ENCODE measurements around the gene GLS. TPM values are rescaled to one million over a fixed set of nuclear protein-coding genes. Genes with fewer than 3 reads are reported as not detected.
"Not testable (repeated sequence)": the region's sequence is repeated elsewhere in the genome, so short reads cannot be mapped to it uniquely, and the experiment has no call there.

The GLS gene
- total and polyA plus RNA-seq, 4 donors = 31.1 to 318 (median 104) TPM

- no peak for DNase-seq
- Histone ChIP-seq H3K27me3 (ENCODE audit: control insufficient read depth in 3 of 3, insufficient read depth in 3 of 3, low read length in 2 of 3) (no peaks in the 10 kb centered on the region), H3K4me1 (ENCODE audit: control insufficient read depth in 5 of 5, insufficient read depth in 5 of 5, low read length in 5 of 5) (peaks cover 3 to 12% (median 4%) of the 10 kb centered on the region in 5 donors), H3K4me3 (no peak overlapping the region), H3K9ac (ENCODE audit: insufficient read depth in 1 of 2, low read length in 2 of 2) (no peak overlapping the region), H3K9me3 (ENCODE audit: control insufficient read depth in 4 of 4, insufficient read depth in 3 of 4, low read length in 3 of 4) (no peaks in the 10 kb centered on the region), H3K36me3 (ENCODE audit: control insufficient read depth in 4 of 4, insufficient read depth in 4 of 4, low read length in 4 of 4) (no peaks in the 10 kb centered on the region), H3K27ac (ENCODE audit: low read depth in 1 of 2, low read length in 1 of 2) (no peak overlapping the region)
- ATAC-seq (ENCODE audit: insufficient read depth, low FRiP score) = no peak
- no peak for TF ChIP-seq CTCF (IDR thresholded peaks at IDR 0.05; ENCODE audit: control extremely low read depth, extremely low read depth)
These were observed 16.2 kb upstream of the GLS start for GRCh38 chr2:190864375-190864774.

DNA sequence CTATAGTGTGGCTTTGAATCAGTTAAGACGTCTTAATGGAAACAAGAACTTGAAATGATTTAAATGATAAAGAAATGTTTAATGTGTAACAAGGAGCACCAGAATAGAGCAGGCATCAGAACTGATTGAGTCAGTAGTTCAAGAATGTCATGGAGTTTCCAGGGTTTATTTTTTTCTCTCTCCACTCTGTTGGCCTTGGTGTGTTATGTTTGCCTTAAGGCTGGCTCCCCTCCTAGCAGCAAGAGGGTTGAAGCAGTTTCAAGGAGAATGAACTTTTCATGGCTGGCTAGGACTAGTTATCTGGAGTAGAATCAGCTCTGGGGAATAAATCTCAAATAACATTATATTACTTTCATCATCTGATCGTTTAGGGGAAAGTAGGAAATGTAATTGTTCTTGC is 13.4 kb upstream of the GLS start:
- no peak overlapping the region for H3K4me3 ChIP-seq
- no peaks in the 10 kb centered on the region for H3K9me3 ChIP-seq (ENCODE audit: control insufficient read depth in 4 of 4, insufficient read depth in 3 of 4, low read length in 3 of 4)
- H3K27ac ChIP-seq (ENCODE audit: low read depth in 1 of 2, low read length in 1 of 2) = no peak overlapping the region
- peaks cover 0 to 2% (median 0%) of the 10 kb centered on the region in 5 donors for H3K4me1 ChIP-seq (ENCODE audit: control insufficient read depth in 5 of 5, insufficient read depth in 5 of 5, low read length in 5 of 5)
- TF ChIP-seq CTCF (IDR thresholded peaks at IDR 0.05; ENCODE audit: control extremely low read depth, extremely low read depth) = no peak
- DNase-seq (peak in 2 of 3 donors; percentile 26 to 62), ATAC-seq (ENCODE audit: insufficient read depth, low FRiP score) (no peak)
- H3K27me3 ChIP-seq (ENCODE audit: control insufficient read depth in 3 of 3, insufficient read depth in 3 of 3, low read length in 2 of 3) = no peaks in the 10 kb centered on the region
- H3K9ac ChIP-seq (ENCODE audit: insufficient read depth in 1 of 2, low read length in 2 of 2) = no peak overlapping the region
- no peaks in the 10 kb centered on the region for H3K36me3 ChIP-seq (ENCODE audit: control insufficient read depth in 4 of 4, insufficient read depth in 4 of 4, low read length in 4 of 4)
- 46 to 77% methylated on average over 2 of the region's 2 CpGs for WGBS, 2 donors

GRCh38 chr2:190867832-190868231 is 12.8 kb upstream of the GLS start:
- no peak overlapping the region for H3K9ac ChIP-seq (ENCODE audit: insufficient read depth in 1 of 2, low read length in 2 of 2)
- TF ChIP-seq CTCF (IDR thresholded peaks at IDR 0.05; ENCODE audit: control extremely low read depth, extremely low read depth) = no peak
- no peak overlapping the region for H3K4me3 ChIP-seq
- DNase-seq = no peak
- H3K36me3 ChIP-seq (ENCODE audit: control insufficient read depth in 4 of 4, insufficient read depth in 4 of 4, low read length in 4 of 4) = no peaks in the 10 kb centered on the region
- H3K9me3 ChIP-seq (ENCODE audit: control insufficient read depth in 4 of 4, insufficient read depth in 3 of 4, low read length in 3 of 4) = no peaks in the 10 kb centered on the region
- H3K27ac ChIP-seq (ENCODE audit: low read depth in 1 of 2, low read length in 1 of 2) = no peak overlapping the region
- WGBS, 2 donors = 94 to 99% methylated on average over 4 of the region's 4 CpGs
- peaks cover 0 to 2% (median 0%) of the 10 kb centered on the region in 5 donors for H3K4me1 ChIP-seq (ENCODE audit: control insufficient read depth in 5 of 5, insufficient read depth in 5 of 5, low read length in 5 of 5)
- ATAC-seq (ENCODE audit: insufficient read depth, low FRiP score) = no peak
- no peaks in the 10 kb centered on the region for H3K27me3 ChIP-seq (ENCODE audit: control insufficient read depth in 3 of 3, insufficient read depth in 3 of 3, low read length in 2 of 3)

- no peak overlapping the region for H3K4me3 ChIP-seq
- H3K9ac ChIP-seq (ENCODE audit: insufficient read depth in 1 of 2, low read length in 2 of 2) = no peak overlapping the region
- H3K27me3 ChIP-seq (ENCODE audit: control insufficient read depth in 3 of 3, insufficient read depth in 3 of 3, low read length in 2 of 3) = no peaks in the 10 kb centered on the region
- DNase-seq (no peak), ATAC-seq (ENCODE audit: insufficient read depth, low FRiP score) (no peak)
- H3K9me3 ChIP-seq (ENCODE audit: control insufficient read depth in 4 of 4, insufficient read depth in 3 of 4, low read length in 3 of 4) = no peaks in the 10 kb centered on the region
- no peaks in the 10 kb centered on the region for H3K36me3 ChIP-seq (ENCODE audit: control insufficient read depth in 4 of 4, insufficient read depth in 4 of 4, low read length in 4 of 4)
- no peaks in the 10 kb centered on the region for H3K4me1 ChIP-seq (ENCODE audit: control insufficient read depth in 5 of 5, insufficient read depth in 5 of 5, low read length in 5 of 5)
- no peak for TF ChIP-seq CTCF (IDR thresholded peaks at IDR 0.05; ENCODE audit: control extremely low read depth, extremely low read depth)
- 92 to 93% methylated on average over 5 of the region's 5 CpGs for WGBS, 2 donors
- H3K27ac ChIP-seq (ENCODE audit: low read depth in 1 of 2, low read length in 1 of 2) = no peak overlapping the region
These were observed 10.9 kb upstream of the GLS start for GRCh38 chr2:190869721-190870120.

GRCh38 chr2:190873451-190873850 is 7.2 kb upstream of the GLS start:
- H3K9ac ChIP-seq (ENCODE audit: insufficient read depth in 1 of 2, low read length in 2 of 2); H3K27me3 ChIP-seq (ENCODE audit: control insufficient read depth in 3 of 3, insufficient read depth in 3 of 3, low read length in 2 of 3); H3K4me3 ChIP-seq; DNase-seq; H3K27ac ChIP-seq (ENCODE audit: low read depth in 1 of 2, low read length in 1 of 2); H3K9me3 ChIP-seq (ENCODE audit: control insufficient read depth in 4 of 4, insufficient read depth in 3 of 4, low read length in 3 of 4); H3K36me3 ChIP-seq (ENCODE audit: control insufficient read depth in 4 of 4, insufficient read depth in 4 of 4, low read length in 4 of 4); ATAC-seq (ENCODE audit: insufficient read depth, low FRiP score): not testable (repeated sequence)
- 97 to 100% methylated on average over 7 of the region's 7 CpGs for WGBS, 2 donors
- peaks cover 0 to 12% (median 0%) of the 10 kb centered on the region in 5 donors for H3K4me1 ChIP-seq (ENCODE audit: control insufficient read depth in 5 of 5, insufficient read depth in 5 of 5, low read length in 5 of 5)

Measured in lung (tissue), 12 donors.